Neural cell (in vitro differentiated cells): ENCODE measurements around the gene CELSR2. TPM values are rescaled to one million over a fixed set of nuclear protein-coding genes. Genes with fewer than 3 reads are reported as not detected.
A peak's percentile ranks its signal among the peaks of the same experiment; 100 is the strongest.

ENCODE experiments used
- H2AFZ ChIP-seq: fragments of 200-600, 300-800 bp; sonication (generic), shearing (Covaris generic); 2 replicates; pipeline ENCODE4 v1.6.0; 2014; ENCODE audit warnings: low read depth, mild to moderate bottlenecking, antibody characterized with exemption, low read length, moderate library complexity
- H3F3A ChIP-seq: fragments of 200-600 bp; shearing (Covaris generic); 2 replicates; pipeline ENCODE4 v1.6.1; 2016; ENCODE audit warnings: mild to moderate bottlenecking, moderate library complexity, mixed read lengths, antibody characterized with exemption, low read length; ENCODE audit not compliant: insufficient read depth, poor library complexity, severe bottlenecking
- H3K27ac ChIP-seq: fragments of 200-600, 300-800 bp; sonication (generic), shearing (Covaris generic); 2 replicates; pipeline ENCODE4 v1.5.1; 2014; ENCODE audit warnings: mild to moderate bottlenecking, low read length, moderate library complexity
- H3K27me3 ChIP-seq: fragments of 300-800, 200-600 bp; sonication (generic), shearing (Covaris generic); 2 replicates; pipeline ENCODE4 v1.6.0; 2014; ENCODE audit warnings: mild to moderate bottlenecking, low read depth, low read length, moderate library complexity; ENCODE audit not compliant: insufficient read depth
- H3K36me3 ChIP-seq: fragments of 300-800, 200-600 bp; sonication (generic), shearing (Covaris generic); 2 replicates; pipeline ENCODE4 v1.5.1; 2014; ENCODE audit warnings: mild to moderate bottlenecking, antibody characterized with exemption, low read length, moderate library complexity; ENCODE audit not compliant: insufficient read depth
- H3K4me2 ChIP-seq: fragments of 300-800, 200-600 bp; sonication (generic), shearing (Covaris generic); 2 replicates; pipeline ENCODE4 v1.6.0; 2014; ENCODE audit warnings: mild to moderate bottlenecking, low read length
- H3K4me3 ChIP-seq: fragments of 300-800, 200-600 bp; sonication (generic), shearing (Covaris generic); 2 replicates; pipeline ENCODE4 v1.5.1; 2014; ENCODE audit warnings: mild to moderate bottlenecking, low read length, moderate library complexity
- H3K79me2 ChIP-seq: fragments of 200-600 bp; shearing (Covaris generic); replicated peaks from 2 replicates; pipeline ENCODE4 v1.6.0; 2014; ENCODE audit warnings: mild to moderate bottlenecking, low read length, moderate library complexity; ENCODE audit not compliant: insufficient read depth
- H3K9ac ChIP-seq: fragments of 300-800, 200-600 bp; sonication (generic), shearing (Covaris generic); 2 replicates; pipeline ENCODE4 v1.6.1; 2016; ENCODE audit warnings: mild to moderate bottlenecking, low read length, mixed read lengths
- H3K9me2 ChIP-seq: fragments of 200-600 bp; shearing (Covaris generic); 2 replicates; pipeline ENCODE4 v1.6.1; 2016; ENCODE audit warnings: mild to moderate bottlenecking, low read length, mixed read lengths; ENCODE audit not compliant: insufficient read depth
- H3K9me3 ChIP-seq: fragments of 200-600, 300-800 bp; sonication (generic), shearing (Covaris generic); 2 replicates; pipeline ENCODE4 v1.6.1; 2016; ENCODE audit warnings: mild to moderate bottlenecking, mixed run types, low read length, moderate library complexity, mixed read lengths
- H4K20me1 ChIP-seq: fragments of 200-600 bp; shearing (Covaris generic); 2 replicates; pipeline ENCODE4 v1.6.1; 2016; ENCODE audit warnings: mild to moderate bottlenecking, mixed run types; ENCODE audit not compliant: insufficient read depth
- EP300 ChIP-seq: fragments of 450-650 bp; conservative IDR thresholded peaks from 2 replicates; pipeline ENCODE4 v1.6.1; 2014; ENCODE audit warnings: antibody characterized with exemption, mild to moderate bottlenecking, moderate library complexity; ENCODE audit not compliant: poor library complexity, severe bottlenecking
- EZH2 ChIP-seq: fragments of 200-600, 300-800 bp; shearing (Covaris generic), sonication (generic); IDR thresholded peaks from 2 replicates; pipeline ENCODE4 v1.6.1; 2014; ENCODE audit warnings: antibody characterized with exemption, low read length, borderline replicate concordance, mild to moderate bottlenecking; ENCODE audit not compliant: insufficient read depth, poor library complexity, severe bottlenecking
- MXI1 ChIP-seq: fragments of 450-650 bp; conservative IDR thresholded peaks from 2 replicates; pipeline ENCODE4 v1.6.1; 2014; ENCODE audit warnings: antibody characterized with exemption, mild to moderate bottlenecking; ENCODE audit not compliant: poor library complexity, severe bottlenecking
- POLR2AphosphoS5 ChIP-seq: IDR thresholded peaks from 2 replicates; pipeline ENCODE4 v1.6.1; 2012
- RAD21 ChIP-seq: fragments of 450-650 bp; conservative IDR thresholded peaks from 2 replicates; pipeline ENCODE4 v1.6.1; 2014; ENCODE audit warnings: antibody characterized with exemption, mild to moderate bottlenecking, moderate library complexity
- SMC3 ChIP-seq: fragments of 450-650 bp; conservative IDR thresholded peaks from 2 replicates; pipeline ENCODE4 v1.6.1; 2014; ENCODE audit warnings: antibody characterized with exemption, mild to moderate bottlenecking, moderate library complexity; ENCODE audit not compliant: poor library complexity
- TAF1 ChIP-seq: IDR thresholded peaks from 2 replicates; pipeline ENCODE4 v1.6.1; 2012; ENCODE audit warnings: low read depth
- polyA plus RNA-seq: library from polyadenylated mRNA; depleted of rRNA; stranded (reverse); fragments of >200 nt; gene quantifications from 2 replicates; pipeline ENCODE4 v1.2.3, GENCODE V29; 2014
- TF ChIP-seq, protein P1 (sequence below): IDR thresholded peaks from 2 replicates; pipeline ENCODE4 v1.6.1; 2012; ENCODE audit warnings: borderline replicate concordance
- TF ChIP-seq, protein P2 (sequence below): fragments of 450-650 bp; IDR thresholded peaks from 2 replicates; pipeline ENCODE4 v1.5.1; 2014; ENCODE audit warnings: antibody characterized with exemption, mild to moderate bottlenecking, moderate library complexity; ENCODE audit not compliant: poor library complexity, severe bottlenecking

CELSR2 gene
- polyA plus RNA-seq, 1 donor from 2014 or later, result 7.9 TPM

DNA sequence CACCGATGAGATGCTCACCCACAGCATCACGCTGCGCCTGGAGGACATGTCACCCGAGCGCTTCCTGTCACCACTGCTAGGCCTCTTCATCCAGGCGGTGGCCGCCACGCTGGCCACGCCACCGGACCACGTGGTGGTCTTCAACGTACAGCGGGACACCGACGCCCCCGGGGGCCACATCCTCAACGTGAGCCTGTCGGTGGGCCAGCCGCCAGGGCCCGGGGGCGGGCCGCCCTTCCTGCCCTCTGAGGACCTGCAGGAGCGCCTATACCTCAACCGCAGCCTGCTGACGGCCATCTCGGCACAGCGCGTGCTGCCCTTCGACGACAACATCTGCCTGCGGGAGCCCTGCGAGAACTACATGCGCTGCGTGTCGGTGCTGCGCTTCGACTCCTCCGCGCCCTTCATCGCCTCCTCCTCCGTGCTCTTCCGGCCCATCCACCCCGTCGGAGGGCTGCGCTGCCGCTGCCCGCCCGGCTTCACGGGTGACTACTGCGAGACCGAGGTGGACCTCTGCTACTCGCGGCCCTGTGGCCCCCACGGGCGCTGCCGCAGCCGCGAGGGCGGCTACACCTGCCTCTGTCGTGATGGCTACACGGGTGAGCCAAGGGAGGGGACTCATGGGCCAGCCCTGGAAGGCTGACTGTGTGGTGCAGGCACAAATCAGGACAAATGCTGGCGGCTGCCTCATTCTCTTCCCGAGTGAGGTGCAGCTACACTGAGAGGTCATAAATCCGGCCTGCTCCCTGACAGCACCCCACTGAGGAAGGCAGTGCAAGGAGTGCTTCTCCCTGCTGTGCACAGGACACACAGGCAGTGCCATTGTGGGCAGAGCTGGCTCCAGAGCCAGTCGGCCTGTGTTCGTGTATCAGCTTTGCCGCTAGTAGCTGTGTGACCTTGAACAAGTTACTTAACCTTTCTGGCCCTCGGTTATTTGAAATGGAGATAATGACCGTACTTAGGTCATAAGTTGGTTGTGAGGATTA, 9.4 kb downstream of the CELSR2 start:
- peak overlapping the region; percentile 57 for H3K9ac ChIP-seq

DNA sequence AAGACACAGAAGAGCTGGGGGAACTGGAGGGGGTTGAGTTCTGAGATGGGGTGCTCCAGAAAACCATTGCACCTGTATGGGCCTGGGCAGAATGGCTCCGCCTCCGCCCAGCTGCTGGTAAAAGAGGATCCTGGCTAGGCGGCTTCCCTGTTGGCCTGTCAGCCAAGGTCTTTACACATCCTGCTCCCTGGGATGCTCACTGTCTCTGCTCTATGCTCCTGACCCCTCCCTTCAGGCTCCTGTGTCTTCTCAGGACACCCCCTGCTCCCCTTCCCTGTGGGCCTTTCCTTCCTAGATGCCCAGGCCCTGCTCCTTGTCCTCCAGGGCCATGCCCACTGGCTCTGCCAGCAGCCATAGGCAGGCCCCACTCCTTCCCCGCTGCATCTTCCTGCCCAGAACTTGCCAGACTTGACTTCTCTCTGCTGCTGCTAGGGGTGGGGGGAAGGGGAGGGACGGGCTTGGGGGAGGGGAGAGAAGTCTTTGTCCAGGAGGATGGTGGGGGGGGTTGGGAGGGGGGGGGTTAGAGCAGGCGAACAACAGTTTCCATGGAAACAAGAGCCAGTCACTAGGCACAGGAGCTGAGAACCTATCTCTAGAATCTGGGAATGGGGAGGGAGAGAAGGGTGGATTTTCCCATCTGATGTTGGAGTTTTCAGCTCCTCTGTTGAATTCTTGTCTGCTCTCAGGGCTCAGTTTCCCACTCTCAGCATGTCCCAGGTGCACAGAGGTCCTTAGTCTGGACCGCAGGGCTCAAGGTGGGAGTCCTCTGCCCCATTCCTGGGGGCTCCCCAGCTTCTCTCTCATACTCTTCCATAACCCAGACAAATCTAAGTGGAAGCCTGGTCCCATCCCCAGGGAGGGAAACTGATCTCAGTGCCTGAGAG, 10.6 kb downstream of the CELSR2 start:
- no peak overlapping the region for H2AFZ ChIP-seq
- H3K9me2 ChIP-seq, result no peaks in the 10 kb centered on the region
- no peaks in the 10 kb centered on the region for H4K20me1 ChIP-seq
- peak overlapping the region; percentile 82 for H3K27ac ChIP-seq
- H3K27me3 ChIP-seq, result no peaks in the 10 kb centered on the region
- H3F3A ChIP-seq, result no peaks in the 10 kb centered on the region
- peak overlapping the region; percentile 30 for H3K4me2 ChIP-seq
- peak overlapping the region; percentile 39 for H3K4me3 ChIP-seq
- peak overlapping the region; percentile 57 for H3K9ac ChIP-seq
- peaks cover 16% of the 10 kb centered on the region for H3K79me2 ChIP-seq
- no peaks in the 10 kb centered on the region for H3K9me3 ChIP-seq
- TF ChIP-seq POLR2AphosphoS5, result peak; percentile 13
- TF ChIP-seq, protein P1, sequence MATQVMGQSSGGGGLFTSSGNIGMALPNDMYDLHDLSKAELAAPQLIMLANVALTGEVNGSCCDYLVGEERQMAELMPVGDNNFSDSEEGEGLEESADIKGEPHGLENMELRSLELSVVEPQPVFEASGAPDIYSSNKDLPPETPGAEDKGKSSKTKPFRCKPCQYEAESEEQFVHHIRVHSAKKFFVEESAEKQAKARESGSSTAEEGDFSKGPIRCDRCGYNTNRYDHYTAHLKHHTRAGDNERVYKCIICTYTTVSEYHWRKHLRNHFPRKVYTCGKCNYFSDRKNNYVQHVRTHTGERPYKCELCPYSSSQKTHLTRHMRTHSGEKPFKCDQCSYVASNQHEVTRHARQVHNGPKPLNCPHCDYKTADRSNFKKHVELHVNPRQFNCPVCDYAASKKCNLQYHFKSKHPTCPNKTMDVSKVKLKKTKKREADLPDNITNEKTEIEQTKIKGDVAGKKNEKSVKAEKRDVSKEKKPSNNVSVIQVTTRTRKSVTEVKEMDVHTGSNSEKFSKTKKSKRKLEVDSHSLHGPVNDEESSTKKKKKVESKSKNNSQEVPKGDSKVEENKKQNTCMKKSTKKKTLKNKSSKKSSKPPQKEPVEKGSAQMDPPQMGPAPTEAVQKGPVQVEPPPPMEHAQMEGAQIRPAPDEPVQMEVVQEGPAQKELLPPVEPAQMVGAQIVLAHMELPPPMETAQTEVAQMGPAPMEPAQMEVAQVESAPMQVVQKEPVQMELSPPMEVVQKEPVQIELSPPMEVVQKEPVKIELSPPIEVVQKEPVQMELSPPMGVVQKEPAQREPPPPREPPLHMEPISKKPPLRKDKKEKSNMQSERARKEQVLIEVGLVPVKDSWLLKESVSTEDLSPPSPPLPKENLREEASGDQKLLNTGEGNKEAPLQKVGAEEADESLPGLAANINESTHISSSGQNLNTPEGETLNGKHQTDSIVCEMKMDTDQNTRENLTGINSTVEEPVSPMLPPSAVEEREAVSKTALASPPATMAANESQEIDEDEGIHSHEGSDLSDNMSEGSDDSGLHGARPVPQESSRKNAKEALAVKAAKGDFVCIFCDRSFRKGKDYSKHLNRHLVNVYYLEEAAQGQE, result no peak
- H3K36me3 ChIP-seq, result peaks cover 8% of the 10 kb centered on the region

More for the DNA sequence above, 9.4 kb downstream of the CELSR2 start:
- Histone ChIP-seq H3K27me3 (no peaks in the 10 kb centered on the region), H3K4me3 (no peak overlapping the region), H2AFZ (no peak overlapping the region), H4K20me1 (no peaks in the 10 kb centered on the region), H3K27ac (peak overlapping the region; percentile 82), H3K9me2 (no peaks in the 10 kb centered on the region), H3K9me3 (no peaks in the 10 kb centered on the region), H3K79me2 (peaks cover 27% of the 10 kb centered on the region), H3F3A (no peaks in the 10 kb centered on the region), H3K4me2 (no peak overlapping the region), H3K36me3 (peaks cover 8% of the 10 kb centered on the region)
- TF ChIP-seq TAF1 (no peak), EZH2 (no peak), MXI1 (no peak), POLR2AphosphoS5 (no peak), EP300 (no peak), RAD21 (no peak), SMC3 (no peak)
- TF ChIP-seq, protein P2, sequence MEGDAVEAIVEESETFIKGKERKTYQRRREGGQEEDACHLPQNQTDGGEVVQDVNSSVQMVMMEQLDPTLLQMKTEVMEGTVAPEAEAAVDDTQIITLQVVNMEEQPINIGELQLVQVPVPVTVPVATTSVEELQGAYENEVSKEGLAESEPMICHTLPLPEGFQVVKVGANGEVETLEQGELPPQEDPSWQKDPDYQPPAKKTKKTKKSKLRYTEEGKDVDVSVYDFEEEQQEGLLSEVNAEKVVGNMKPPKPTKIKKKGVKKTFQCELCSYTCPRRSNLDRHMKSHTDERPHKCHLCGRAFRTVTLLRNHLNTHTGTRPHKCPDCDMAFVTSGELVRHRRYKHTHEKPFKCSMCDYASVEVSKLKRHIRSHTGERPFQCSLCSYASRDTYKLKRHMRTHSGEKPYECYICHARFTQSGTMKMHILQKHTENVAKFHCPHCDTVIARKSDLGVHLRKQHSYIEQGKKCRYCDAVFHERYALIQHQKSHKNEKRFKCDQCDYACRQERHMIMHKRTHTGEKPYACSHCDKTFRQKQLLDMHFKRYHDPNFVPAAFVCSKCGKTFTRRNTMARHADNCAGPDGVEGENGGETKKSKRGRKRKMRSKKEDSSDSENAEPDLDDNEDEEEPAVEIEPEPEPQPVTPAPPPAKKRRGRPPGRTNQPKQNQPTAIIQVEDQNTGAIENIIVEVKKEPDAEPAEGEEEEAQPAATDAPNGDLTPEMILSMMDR, result no peak
- TF ChIP-seq, protein P1, result no peak
